GM23338 (cell line): Measurements from ENCODE around the gene TPD52L2. TPM values are rescaled to one million over a fixed set of nuclear protein-coding genes. Genes with fewer than 3 reads are reported as not detected.

ENCODE experiments used
- ATAC-seq: fragments of 200-7000 bp; cut with Tn5 transposase; 3 replicates; pipeline ENCODE4 v1.9.1; 2020
- DNase-seq: peaks from one replicate; pipeline ENCODE4 v3.0.0-alpha.2; 2015; ENCODE audit warnings: low spot score
- H2AFZ ChIP-seq: fragments of 200-600 bp; sonication (generic); 2 replicates; pipeline ENCODE4 v1.8.0; 2016; ENCODE audit warnings: antibody characterized with exemption, mild to moderate bottlenecking, moderate library complexity
- H3F3A ChIP-seq: fragments of 200-600 bp; sonication (generic); replicated peaks from 2 replicates; pipeline ENCODE4 v1.8.0; 2017; ENCODE audit warnings: antibody characterized with exemption, mixed run types, low read depth
- H3K27ac ChIP-seq: fragments of 200-600 bp; sonication (generic); 2 replicates; pipeline ENCODE4 v1.6.1; 2016; ENCODE audit warnings: low read depth
- H3K27me3 ChIP-seq: fragments of 200-600 bp; sonication (generic); 2 replicates; pipeline ENCODE4 v1.8.0; 2016; ENCODE audit warnings: mild to moderate bottlenecking, mixed run types, moderate library complexity; ENCODE audit not compliant: insufficient read depth
- H3K36me3 ChIP-seq: fragments of 200-600 bp; sonication (generic); 2 replicates; pipeline ENCODE4 v1.8.0; 2016; ENCODE audit warnings: mild to moderate bottlenecking; ENCODE audit not compliant: insufficient read depth
- H3K4me1 ChIP-seq: fragments of 200-600 bp; sonication (generic); 2 replicates; pipeline ENCODE4 v1.8.0; 2016; ENCODE audit warnings: mild to moderate bottlenecking, moderate library complexity; ENCODE audit not compliant: insufficient read depth
- H3K4me2 ChIP-seq: fragments of 200-600 bp; sonication (generic); 2 replicates; pipeline ENCODE4 v1.7.1; 2017; ENCODE audit warnings: mixed run types
- H3K4me3 ChIP-seq: fragments of 200-600 bp; sonication (generic); 2 replicates; pipeline ENCODE4 v1.6.1; 2016; ENCODE audit warnings: mixed run types
- H3K79me2 ChIP-seq: fragments of 200-600 bp; sonication (generic); replicated peaks from 2 replicates; pipeline ENCODE4 v1.8.0; 2017; ENCODE audit warnings: mild to moderate bottlenecking; ENCODE audit not compliant: insufficient read depth
- H3K9me2 ChIP-seq: fragments of 200-600 bp; sonication (generic); 2 replicates; pipeline ENCODE4 v1.8.0; 2017; ENCODE audit not compliant: insufficient read depth
- H4K20me1 ChIP-seq: fragments of 200-600 bp; sonication (generic); replicated peaks from 2 replicates; pipeline ENCODE4 v1.8.0; 2017; ENCODE audit warnings: mild to moderate bottlenecking; ENCODE audit not compliant: insufficient read depth
- H3K27ac Mint-ChIP-seq: 2 replicates; pipeline ENCODE4 v1.8.0; 2020; ENCODE audit warnings: inconsistent platforms, mild to moderate bottlenecking, moderate library complexity, mixed read lengths
- H3K27me3 Mint-ChIP-seq: 3 replicates; pipeline ENCODE4 v1.8.0; 2022; ENCODE audit warnings: low read depth, mild to moderate bottlenecking, moderate library complexity, mixed read lengths, inconsistent platforms; ENCODE audit not compliant: insufficient read depth, poor library complexity
- H3K36me3 Mint-ChIP-seq: 3 replicates; pipeline ENCODE4 v1.8.0; 2021; ENCODE audit warnings: low read depth, mild to moderate bottlenecking, inconsistent platforms, moderate library complexity, mixed read lengths
- H3K4me1 Mint-ChIP-seq: 3 replicates; pipeline ENCODE4 v1.8.0; 2020; ENCODE audit warnings: mild to moderate bottlenecking, inconsistent platforms, mixed read lengths
- H3K4me3 Mint-ChIP-seq: 3 replicates; pipeline ENCODE4 v1.8.0; 2021; ENCODE audit warnings: moderate library complexity, mild to moderate bottlenecking, inconsistent platforms, mixed read lengths
- H3K9me3 Mint-ChIP-seq: 3 replicates; pipeline ENCODE4 v1.8.0; 2020; ENCODE audit warnings: moderate library complexity, mild to moderate bottlenecking, inconsistent platforms, mixed read lengths
- CREB1 ChIP-seq: fragments of 250-450 bp; sonication (Bioruptor Pico); IDR thresholded peaks from 2 replicates; pipeline ENCODE4 v1.5.0; 2020; ENCODE audit warnings: low read depth, mild to moderate bottlenecking, moderate library complexity
- ETS1 ChIP-seq: IDR thresholded peaks from 2 replicates; pipeline ENCODE4 v1.6.1; 2016; ENCODE audit warnings: antibody characterized with exemption
- EZH2 ChIP-seq: fragments of 200-600 bp; sonication (generic); IDR thresholded peaks from one replicate; pipeline ENCODE4 v1.8.0; 2017; ENCODE audit warnings: antibody characterized with exemption, mild to moderate bottlenecking, low read depth; ENCODE audit not compliant: unreplicated experiment
- EZH2phosphoT487 ChIP-seq: fragments of 200-600 bp; sonication (generic); IDR thresholded peaks from one replicate; pipeline ENCODE4 v1.8.1; 2018; ENCODE audit warnings: antibody characterized with exemption; ENCODE audit not compliant: unreplicated experiment
- NANOG ChIP-seq: IDR thresholded peaks from 2 replicates; pipeline ENCODE4 v1.6.1; 2016; ENCODE audit warnings: antibody characterized with exemption, borderline replicate concordance
- POLR2AphosphoS5 ChIP-seq: IDR thresholded peaks from 2 replicates; pipeline ENCODE4 v1.6.1; 2016; ENCODE audit warnings: antibody characterized with exemption, low read depth
- STAT1 ChIP-seq: IDR thresholded peaks from one replicate; pipeline ENCODE4 v1.6.1; 2016; ENCODE audit warnings: antibody characterized with exemption; ENCODE audit not compliant: unreplicated experiment
- ZNF114 ChIP-seq: fragments of 250-450 bp; sonication (Bioruptor Pico); IDR thresholded peaks from 2 replicates; pipeline ENCODE4 v1.5.0; 2020; ENCODE audit warnings: mild to moderate bottlenecking, moderate library complexity
- ZNF462 ChIP-seq: fragments of 250-450 bp; sonication (Bioruptor Pico); IDR thresholded peaks from 2 replicates; pipeline ENCODE4 v1.5.0; 2020; ENCODE audit warnings: mild to moderate bottlenecking, moderate library complexity
- polyA plus RNA-seq: library from polyadenylated mRNA; unstranded; fragments of >200 nt; fragmentation: Nextera tagmentation; extraction: Ambion mirVana; gene quantifications from 2 replicates; pipeline ENCODE4 v1.2.1, GENCODE V29; 2016
- total RNA-seq: library from RNA; depleted of rRNA; stranded (reverse); fragments of >200 nt; shearing (Covaris generic); gene quantifications from 2 replicates; pipeline ENCODE4 v1.2.3, GENCODE V29; 2014

Gene TPD52L2
- total and polyA plus RNA-seq, 2 experiments from 2014 or later, result 40.2 to 103 TPM

GRCh38 chr20:63923651-63924050 is 58.6 kb downstream of the TPD52L2 start (continued):
- TF ChIP-seq ZNF462 (CRISPR knock-in tag) (no peak), EZH2 (no peak)

GRCh38 chr20:63924241-63924640 is 59.2 kb downstream of the TPD52L2 start:
- Mint-ChIP-seq H3K4me3 (no peak overlapping the region), H3K27me3 (peaks cover 2% of the 10 kb centered on the region), H3K36me3 (peaks cover 13% of the 10 kb centered on the region), H3K4me1 (no peaks in the 10 kb centered on the region), H3K9me3 (no peaks in the 10 kb centered on the region), H3K27ac (no peak overlapping the region)
- peaks cover 23% of the 10 kb centered on the region for H3K79me2 ChIP-seq
- H3K27me3 ChIP-seq, result no peaks in the 10 kb centered on the region
- no peak overlapping the region for H3K4me2 ChIP-seq
- no peak for ATAC-seq
- DNase-seq, result no peak
- H3K4me1 ChIP-seq, result no peaks in the 10 kb centered on the region
- no peak overlapping the region for H3K4me3 ChIP-seq
- no peak overlapping the region for H2AFZ ChIP-seq
- no peaks in the 10 kb centered on the region for H3K9me2 ChIP-seq
- no peaks in the 10 kb centered on the region; the same call in 1 of the 2 replicates for H3F3A ChIP-seq
- H4K20me1 ChIP-seq, result no peaks in the 10 kb centered on the region; the same call in none of the 2 replicates
- H3K36me3 ChIP-seq, result peaks cover 4% of the 10 kb centered on the region; the same call in 1 of the 2 replicates
- H3K27ac ChIP-seq, result 0 out of 2 replicates have a peak overlapping the region, but pooled peaks have one; percentile 4
- no peak for TF ChIP-seq EZH2
- TF ChIP-seq ZNF462 (CRISPR knock-in tag), result no peak
- TF ChIP-seq NANOG, result no peak
- TF ChIP-seq ZNF114 (CRISPR knock-in tag), result no peak
- TF ChIP-seq CREB1 (CRISPR knock-in tag), result no peak
- TF ChIP-seq EZH2phosphoT487, result no peak
- TF ChIP-seq POLR2AphosphoS5, result no peak
- TF ChIP-seq STAT1, result no peak
- TF ChIP-seq ETS1, result no peak
